Natural killer cell (primary cell): ENCODE measurements around the gene BCL2. TPM values are rescaled to one million over a fixed set of nuclear protein-coding genes. Genes with fewer than 3 reads are reported as not detected.
A peak's percentile ranks its signal among the peaks of the same experiment; 100 is the strongest.

Experiments used
- ATAC-seq, 3 donors: fragments of 150-1000 bp in 2 of 3; fragments of 200-7000 bp in 1 of 3; cut with Tn5 transposase; 1 replicate in 1 of 3; 2 replicates in 2 of 3; pipeline ENCODE4 v1.10.0; 2021; ENCODE audit warnings: mild to moderate bottlenecking in 2 of 3, moderate library complexity in 2 of 3
- DNase-seq, 2 donors: peaks; one replicate each; pipeline versions ENCODE4 v3.0.0 to v3.0.0-alpha.2; 2013 to 2021; ENCODE audit warnings: mixed read lengths in 1 of 2
- H3K27ac ChIP-seq: one replicate; pipeline ENCODE4 v1.5.1; 2013; ENCODE audit warnings: mild to moderate bottlenecking, low read length
- H3K27me3 ChIP-seq: one replicate; pipeline ENCODE4 v1.6.1; 2013; ENCODE audit warnings: low read length; ENCODE audit not compliant: control insufficient read depth, insufficient read depth
- H3K36me3 ChIP-seq: one replicate; pipeline ENCODE4 v1.6.1; 2013; ENCODE audit warnings: low read length; ENCODE audit not compliant: control insufficient read depth, insufficient read depth
- H3K4me1 ChIP-seq: one replicate; pipeline ENCODE4 v1.6.1; 2013; ENCODE audit warnings: low read length; ENCODE audit not compliant: control insufficient read depth, insufficient read depth
- H3K4me3 ChIP-seq: one replicate; pipeline ENCODE4 v1.5.1; 2013; ENCODE audit warnings: low read length
- H3K9me3 ChIP-seq: one replicate; pipeline ENCODE4 v1.6.1; 2013; ENCODE audit warnings: low read length; ENCODE audit not compliant: control insufficient read depth, insufficient read depth
- H3K27ac Mint-ChIP-seq, 2 donors: one replicate each; pipeline ENCODE4 v1.8.0; 2022; ENCODE audit warnings: mild to moderate bottlenecking in 2 of 2, mixed read lengths in 2 of 2, moderate library complexity in 1 of 2
- H3K27me3 Mint-ChIP-seq, 2 donors: one replicate each; pipeline ENCODE4 v1.8.0; 2022; ENCODE audit warnings: low read depth in 2 of 2, mixed read lengths in 2 of 2
- H3K36me3 Mint-ChIP-seq: one replicate; pipeline ENCODE4 v1.8.0; 2022; ENCODE audit warnings: mixed read lengths
- H3K4me1 Mint-ChIP-seq, 2 donors: one replicate each; pipeline ENCODE4 v1.8.0; 2022; ENCODE audit warnings: mixed read lengths in 2 of 2
- H3K4me3 Mint-ChIP-seq: one replicate; pipeline ENCODE4 v1.8.0; 2022; ENCODE audit warnings: mild to moderate bottlenecking, moderate library complexity, mixed read lengths
- H3K9me3 Mint-ChIP-seq, 2 donors: one replicate each; pipeline ENCODE4 v1.8.0; 2022; ENCODE audit warnings: mixed read lengths in 2 of 2
- CTCF ChIP-seq: fragments of 200-600 bp; IDR thresholded peaks from one replicate; pipeline ENCODE4 v1.8.0; 2022; ENCODE audit warnings: antibody characterized with exemption
- WGBS: methylation state at CpG from one replicate; pipeline ENCODE4 v1.1.7; 2013; ENCODE audit warnings: missing lambda C conversion rate; ENCODE audit not compliant: insufficient coverage; 5-methylcytosine and 5-hydroxymethylcytosine counted together
- intact Hi-C: fragments of 100-400 bp; cut with micrococcal nuclease; formaldehyde crosslinking; loops from one replicate; pipeline ENCODE4 v1.14.2; 2022
- total RNA-seq, 4 donors: library from RNA; stranded (reverse); fragments of 120-200 nt in 1 of 4; gene quantifications; one replicate each; pipeline versions ENCODE4 v1.2.3 to v1.2.4, GENCODE V29; 2013 to 2022

The BCL2 gene
- total RNA-seq, 3 donors from 2014 or later (not counting 1 experiment from before 2014, with no cell fraction given): 28.2 to 64.2 (median 33.4) TPM

GRCh38 chr18:63303547-63303946, 16.0 kb downstream of the BCL2 start:
- Histone ChIP-seq H3K9me3 (no peaks in the 10 kb centered on the region), H3K27me3 (no peaks in the 10 kb centered on the region), H3K36me3 (no peaks in the 10 kb centered on the region), H3K27ac (no peak overlapping the region), H3K4me1 (peaks cover 33% of the 10 kb centered on the region), H3K4me3 (no peak overlapping the region)
- Mint-ChIP-seq H3K9me3 (no peaks in the 10 kb centered on the region), H3K4me1 (peaks cover 79 to 85% of the 10 kb centered on the region in 2 donors), H3K4me3 (no peak overlapping the region), H3K36me3 (no peaks in the 10 kb centered on the region), H3K27me3 (no peaks in the 10 kb centered on the region), H3K27ac (peak overlapping the region; percentile 45 to 90)
- 80% methylated on average over 1 of the region's 3 CpGs for WGBS
- intact Hi-C loops: loop anchor here (5.0 kb wide), 1 partner anchor 36 kb away; no protein-coding TSS in a partner anchor
- DNase-seq (no peak), ATAC-seq (no peak)
- TF ChIP-seq CTCF: no peak

- Mint-ChIP-seq H3K9me3 (no peaks in the 10 kb centered on the region), H3K27me3 (no peaks in the 10 kb centered on the region), H3K4me1 (peaks cover 78 to 87% of the 10 kb centered on the region in 2 donors), H3K27ac (peak overlapping the region; percentile 70 to 90), H3K4me3 (peak overlapping the region; percentile 37), H3K36me3 (no peaks in the 10 kb centered on the region)
- intact Hi-C loops: loop anchor here (5.0 kb wide), 1 partner anchor 36 kb away; no protein-coding TSS in a partner anchor
- no peak overlapping the region for H3K4me3 ChIP-seq
- ATAC-seq (no peak), DNase-seq (no peak)
- no peaks in the 10 kb centered on the region for H3K27me3 ChIP-seq
- 25% methylated on average over 3 of the region's 5 CpGs for WGBS
- no peak overlapping the region for H3K27ac ChIP-seq
- peaks cover 2% of the 10 kb centered on the region for H3K36me3 ChIP-seq
- no peak for TF ChIP-seq CTCF
- H3K9me3 ChIP-seq: no peaks in the 10 kb centered on the region
- H3K4me1 ChIP-seq: peaks cover 35% of the 10 kb centered on the region
These were observed 16.7 kb downstream of the BCL2 start for GRCh38 chr18:63302636-63303405.

GRCh38 chr18:63302220-63302619, 17.3 kb downstream of the BCL2 start:
- Mint-ChIP-seq H3K27me3 (no peaks in the 10 kb centered on the region), H3K27ac (peak overlapping the region; percentile 70 to 90), H3K4me1 (peaks cover 73 to 83% of the 10 kb centered on the region in 2 donors), H3K4me3 (peak overlapping the region; percentile 29), H3K9me3 (no peaks in the 10 kb centered on the region), H3K36me3 (no peaks in the 10 kb centered on the region)
- H3K4me3 ChIP-seq: no peak overlapping the region
- peaks cover 2% of the 10 kb centered on the region for H3K36me3 ChIP-seq
- H3K27me3 ChIP-seq: no peaks in the 10 kb centered on the region
- no peak overlapping the region for H3K27ac ChIP-seq
- H3K9me3 ChIP-seq: no peaks in the 10 kb centered on the region
- no peak for TF ChIP-seq CTCF
- DNase-seq: no peak
- ATAC-seq: no peak
- 59% methylated on average over 3 of the region's 4 CpGs for WGBS
- intact Hi-C loops: loop anchor here (5.0 kb wide), 1 partner anchor 35 kb away; no protein-coding TSS in a partner anchor
- H3K4me1 ChIP-seq: peaks cover 35% of the 10 kb centered on the region
